HG02610 (cell line): ENCODE measurements around the gene RABGEF1.
"Not testable (repeated sequence)": the region's sequence is repeated elsewhere in the genome, so short reads cannot be mapped to it uniquely, and the experiment has no call there.

Experiments
- ATAC-seq: cut with Tn5 transposase; IDR thresholded peaks from one replicate; pipeline ENCODE4 v1.9.1; 2021; ENCODE audit warnings: mild to moderate bottlenecking, moderate library complexity; ENCODE audit not compliant: unreplicated experiment

Gene RABGEF1

DNA sequence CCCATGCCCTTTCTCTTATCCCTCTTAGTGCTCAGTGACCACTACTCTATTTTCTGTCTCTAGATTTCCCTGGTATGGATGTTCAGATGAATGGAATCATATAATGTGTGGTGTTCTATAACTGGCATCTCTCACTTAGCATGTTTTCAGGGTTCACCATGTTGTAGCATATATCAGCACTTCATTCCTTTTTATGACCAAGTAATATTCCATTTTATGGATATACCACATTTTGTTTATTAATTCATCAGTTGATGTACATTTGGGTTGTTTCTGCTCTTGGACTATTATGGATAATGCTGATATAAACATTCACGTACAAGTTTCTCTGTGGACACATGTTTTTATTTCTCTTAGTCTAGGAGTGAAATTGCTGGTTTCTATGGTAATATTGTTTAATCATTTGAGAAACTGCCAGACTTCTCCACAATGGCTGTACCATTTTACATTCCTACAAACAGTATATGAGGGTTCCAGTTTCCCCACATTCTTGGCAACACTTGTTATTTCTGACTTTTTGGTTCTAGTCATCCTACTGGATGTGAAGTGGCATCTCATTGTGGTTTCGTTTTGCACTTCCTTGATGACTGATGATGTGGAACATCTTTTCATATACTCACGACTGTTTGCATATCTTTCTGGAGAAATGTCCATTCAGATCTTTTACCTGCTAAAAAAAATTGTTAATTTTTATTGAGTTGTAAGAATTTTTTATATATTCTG, 23.3 kb downstream of the RABGEF1 start:
- not testable (repeated sequence) for ATAC-seq

- ATAC-seq, result not testable (repeated sequence)
These were observed 24.4 kb downstream of the RABGEF1 start for GRCh38 chr7:66764905-66765304.

GRCh38 chr7:66765322-66766025, 24.9 kb downstream of the RABGEF1 start:
- not testable (repeated sequence) for ATAC-seq

- no peak for ATAC-seq
These were observed 25.5 kb downstream of the RABGEF1 start for GRCh38 chr7:66766041-66766440.

- not testable (repeated sequence) for ATAC-seq
These were observed 27.0 kb downstream of the RABGEF1 start for GRCh38 chr7:66767486-66767885.

DNA sequence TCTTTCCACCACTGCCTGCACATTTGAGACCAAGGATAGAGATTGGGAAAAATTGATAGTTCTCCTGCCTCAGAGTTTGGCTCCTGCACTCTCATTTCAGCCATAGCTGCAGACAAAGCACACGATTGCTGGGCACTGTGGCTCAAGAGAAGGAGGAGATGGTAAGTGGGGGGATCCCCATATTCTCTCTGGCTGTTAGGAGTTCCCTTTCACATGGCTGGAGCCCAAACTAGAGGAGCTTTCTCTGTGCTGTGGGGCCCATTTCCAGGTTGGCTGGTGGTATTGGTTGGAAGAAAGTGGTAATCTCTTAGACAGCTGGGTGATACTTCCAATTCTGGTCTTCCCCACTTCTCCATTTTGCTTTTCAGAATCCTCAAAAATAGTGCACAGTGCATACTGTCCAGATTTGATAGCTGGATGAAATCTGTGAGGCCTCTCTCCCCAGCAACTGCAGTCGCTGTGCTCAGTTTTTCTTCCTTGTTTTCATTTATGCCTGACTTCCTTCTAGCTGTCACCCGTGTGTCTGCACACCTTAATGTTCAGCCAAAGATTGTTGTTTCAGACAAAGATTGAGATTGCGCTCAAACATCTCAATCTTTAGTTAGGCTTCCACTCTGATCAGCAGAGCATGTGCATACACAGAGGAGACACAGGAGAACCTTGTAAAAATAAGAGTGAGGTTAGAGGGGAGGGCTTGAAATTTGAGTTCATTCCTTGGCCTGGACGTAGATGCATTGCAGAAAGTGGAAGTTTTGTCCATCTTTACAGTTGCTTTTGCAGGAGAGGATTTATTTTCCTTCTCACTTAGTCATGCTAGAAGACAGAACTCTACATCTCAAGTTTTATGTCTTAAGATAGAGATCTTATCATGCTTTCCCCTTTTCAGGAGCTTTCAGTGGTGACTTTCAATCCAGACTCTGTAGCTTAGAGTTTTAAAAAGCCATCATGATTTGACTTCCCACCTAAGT, 28.6 kb downstream of the RABGEF1 start:
- ATAC-seq, result peak; percentile 67

DNA sequence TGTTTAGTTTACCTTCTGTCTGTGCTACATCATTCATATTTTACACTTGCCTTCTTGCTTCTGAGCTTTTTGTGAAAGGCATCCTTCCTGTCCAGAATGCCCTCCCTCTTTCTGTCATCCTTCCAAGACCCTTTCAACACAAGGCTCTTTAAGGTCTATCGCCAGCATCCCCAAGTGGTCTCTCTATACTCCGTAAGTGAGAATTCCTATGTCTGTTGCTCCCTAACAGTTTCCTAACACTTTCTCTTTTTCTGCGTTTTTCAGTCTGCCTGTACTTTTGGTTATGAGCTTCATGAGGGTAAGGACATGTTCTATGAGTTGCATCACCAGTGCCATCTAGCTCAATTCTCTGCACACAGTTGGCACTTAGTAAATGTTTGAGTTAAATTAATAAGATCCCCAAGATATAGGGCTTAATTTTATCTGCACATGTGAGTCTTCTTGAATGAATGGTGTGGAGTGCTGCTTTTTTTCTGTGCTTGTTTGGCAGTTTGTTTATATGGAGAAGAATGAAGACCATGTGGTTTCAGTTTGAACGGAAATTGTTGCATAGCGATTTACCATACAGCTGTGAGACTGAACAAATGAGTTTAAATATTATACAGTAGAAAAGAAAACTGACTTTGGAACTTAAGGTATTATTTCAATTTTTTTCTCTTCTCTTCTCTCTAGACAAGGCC, 29.4 kb downstream of the RABGEF1 start:
- no peak for ATAC-seq

DNA sequence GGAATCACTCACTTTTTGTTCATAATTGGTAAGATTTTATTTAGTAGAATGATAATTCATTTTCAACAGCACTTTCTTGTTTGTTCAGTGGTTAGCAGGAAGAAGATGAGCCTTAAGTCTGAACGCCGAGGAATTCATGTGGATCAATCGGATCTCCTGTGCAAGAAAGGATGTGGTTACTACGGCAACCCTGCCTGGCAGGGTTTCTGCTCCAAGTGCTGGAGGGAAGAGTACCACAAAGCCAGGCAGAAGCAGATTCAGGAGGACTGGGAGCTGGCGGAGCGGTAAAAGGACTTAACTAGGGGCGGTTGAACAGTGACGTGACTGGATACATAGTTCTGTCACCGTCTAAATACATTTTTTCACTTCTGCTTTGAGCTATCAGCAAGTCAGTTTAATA, 31.3 kb downstream of the RABGEF1 start:
- no peak for ATAC-seq

- not testable (repeated sequence) for ATAC-seq
These were observed 33.2 kb downstream of the RABGEF1 start for GRCh38 chr7:66773744-66774143.

- not testable (repeated sequence) for ATAC-seq
These were observed 35.9 kb downstream of the RABGEF1 start for GRCh38 chr7:66776383-66776782.

DNA sequence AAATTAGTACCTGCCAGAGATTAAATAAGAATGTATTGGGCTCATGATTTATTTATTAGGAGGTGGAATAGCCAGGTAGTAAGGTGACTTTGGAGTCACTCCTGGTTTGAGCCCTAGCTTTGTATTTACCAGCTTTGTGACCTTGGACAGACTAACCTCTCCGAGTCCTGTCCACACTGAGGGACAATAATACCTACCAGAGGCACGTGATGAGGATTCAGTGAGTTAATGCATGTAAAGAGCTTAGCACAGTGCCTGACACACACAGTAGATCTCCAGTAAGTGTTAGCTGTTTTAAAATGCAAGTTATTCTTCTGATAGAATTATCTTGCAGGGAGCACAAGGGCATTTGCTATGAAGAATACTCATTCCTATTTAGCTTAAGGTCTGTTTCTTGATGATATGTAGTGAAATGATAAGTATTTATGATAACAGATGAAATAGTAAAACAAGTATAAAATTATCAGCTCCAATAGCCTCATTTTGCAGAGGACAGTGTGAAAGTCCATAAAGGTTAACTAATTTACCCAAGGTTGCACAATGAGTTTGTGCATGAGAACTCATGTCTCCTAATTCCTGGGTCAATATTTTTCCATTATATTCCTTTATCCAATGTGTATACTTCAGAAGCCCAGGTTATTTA, 36.4 kb downstream of the RABGEF1 start:
- ATAC-seq, result no peak

DNA sequence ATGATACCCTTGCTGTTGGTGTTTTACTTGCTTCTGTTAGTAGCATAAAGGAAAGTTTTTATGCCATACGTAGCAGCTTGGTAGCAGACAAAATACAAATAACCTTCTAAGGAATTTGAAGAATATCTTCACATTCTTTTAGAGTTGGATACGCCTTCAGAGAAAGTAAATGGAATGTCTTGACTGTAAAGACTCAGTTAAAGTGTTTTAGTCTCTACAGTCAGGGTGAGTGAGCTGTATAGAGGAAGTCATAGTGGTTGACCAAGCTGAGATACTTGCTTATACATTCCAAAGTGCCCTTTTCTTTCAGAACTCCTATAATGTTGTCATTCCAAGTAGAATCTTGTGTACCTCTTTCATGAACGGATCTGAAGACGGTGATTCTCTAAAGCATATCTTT, 37.7 kb downstream of the RABGEF1 start:
- ATAC-seq, result no peak

DNA sequence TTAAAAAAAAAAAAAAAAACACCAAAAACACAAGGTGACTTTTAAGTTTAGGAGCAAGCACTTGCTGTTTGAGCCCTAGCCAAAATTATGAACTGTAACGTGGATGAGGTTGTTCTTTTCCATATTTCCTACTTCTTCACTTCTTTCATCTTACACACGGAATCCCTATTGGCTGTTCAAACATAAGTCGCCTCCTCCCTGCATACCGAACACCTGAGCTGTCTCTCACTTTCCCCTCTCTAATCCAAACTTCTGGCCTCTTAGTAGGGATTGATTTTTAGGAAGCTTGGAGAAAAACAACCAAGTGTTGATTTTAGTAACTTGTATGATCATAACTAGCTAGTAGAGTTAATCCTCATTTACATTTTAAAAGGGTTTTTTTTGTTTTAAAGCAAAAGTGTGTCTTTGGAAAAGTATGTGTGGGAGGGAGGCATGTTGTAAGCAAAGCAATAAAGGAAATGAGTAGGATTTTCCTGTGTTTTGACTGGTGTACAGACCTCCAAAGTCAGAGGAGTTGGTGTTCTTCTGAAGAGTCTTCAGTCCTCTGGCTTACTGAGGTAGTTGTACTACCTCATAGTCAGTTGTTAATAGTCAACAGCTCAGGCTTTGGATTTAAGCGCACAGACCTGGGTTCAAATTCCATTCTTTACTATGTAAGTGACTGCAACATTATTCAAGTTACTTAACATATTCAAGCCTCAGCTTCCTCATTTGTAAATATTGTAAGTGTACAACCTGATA, 39.3 kb downstream of the RABGEF1 start:
- no peak for ATAC-seq

DNA sequence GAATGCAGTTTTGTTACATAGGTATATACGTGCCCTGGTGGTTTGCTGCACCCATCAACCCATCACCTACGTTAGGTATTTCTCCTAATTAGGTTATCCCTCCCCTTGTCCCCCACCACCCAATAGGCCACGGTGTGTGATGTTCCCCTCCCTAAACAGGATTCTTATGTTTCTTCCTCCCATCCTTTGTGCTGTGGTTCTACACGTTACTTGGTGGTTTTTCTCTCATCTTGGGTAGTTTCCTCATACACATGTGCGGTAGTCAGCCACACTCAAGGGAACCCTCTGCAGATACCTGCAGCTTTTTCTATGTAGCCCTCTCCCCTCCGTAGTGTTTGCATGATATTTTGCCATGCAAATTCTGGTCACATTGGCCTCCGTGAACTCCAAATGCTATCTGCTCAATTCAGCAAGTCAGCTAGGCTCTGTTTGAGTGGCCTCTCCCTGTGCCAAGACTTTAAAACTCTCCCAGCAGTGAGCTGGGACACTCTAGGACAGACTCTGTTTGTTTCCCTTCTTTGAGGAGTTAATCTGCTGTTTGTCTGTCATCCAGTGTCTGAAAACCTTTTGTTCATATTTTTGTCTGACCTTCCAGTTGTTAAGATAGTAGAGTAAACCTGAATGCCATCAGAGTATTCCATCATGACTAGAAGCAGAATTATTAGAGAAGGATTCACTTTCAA, 41.0 kb downstream of the RABGEF1 start:
- no peak for ATAC-seq

DNA sequence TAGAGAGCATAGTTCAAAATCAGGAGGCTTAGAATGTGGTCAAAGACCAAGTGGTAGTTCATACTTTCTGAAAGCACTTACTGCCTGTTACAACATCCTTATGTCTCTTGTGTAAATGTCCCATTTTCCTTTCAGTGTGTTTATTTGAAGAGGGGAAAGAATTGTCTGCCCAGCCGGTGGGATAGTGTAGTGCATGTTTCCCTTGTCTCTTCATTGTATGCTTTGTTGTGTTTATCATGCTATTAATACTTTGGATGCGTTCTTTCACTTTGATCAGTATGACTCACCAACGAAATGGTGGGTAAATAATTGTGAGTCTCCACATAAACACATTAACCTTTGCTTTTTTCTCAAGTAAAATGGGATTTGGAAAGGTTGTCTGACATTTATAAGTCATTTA, 42.3 kb downstream of the RABGEF1 start:
- ATAC-seq, result not testable (repeated sequence)

DNA sequence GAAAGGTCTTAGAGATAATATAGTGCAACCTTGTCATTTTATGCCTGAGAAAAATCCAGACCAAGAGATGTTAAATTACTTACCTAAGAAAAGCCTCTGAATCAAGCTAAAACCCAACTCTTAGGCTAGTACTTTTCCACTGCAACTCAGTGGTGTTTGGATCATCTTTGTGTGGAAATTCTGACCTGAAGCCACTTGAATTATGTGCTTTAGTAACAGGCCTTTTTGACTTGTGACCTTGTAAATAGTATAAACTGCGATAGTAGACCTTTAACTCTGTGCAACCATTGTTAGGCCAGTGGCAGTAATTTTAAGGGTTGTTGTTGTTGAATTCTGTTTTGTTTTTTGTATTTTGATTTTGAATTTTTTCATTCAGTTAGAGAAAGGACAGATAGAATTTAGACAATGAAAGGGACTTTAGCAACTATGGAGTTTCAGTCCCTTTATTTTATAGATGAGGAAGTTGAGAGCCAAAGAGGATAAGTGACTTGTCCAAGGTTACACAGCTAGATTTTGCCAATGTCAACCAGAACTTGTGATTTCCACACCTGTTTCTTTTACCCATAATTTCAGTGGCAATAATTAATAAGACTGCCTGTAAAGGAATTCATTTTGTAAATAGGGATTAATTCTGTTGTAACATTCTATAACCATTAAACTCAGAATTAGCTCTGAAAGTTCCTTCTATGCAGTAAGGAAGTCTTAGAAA, 43.5 kb downstream of the RABGEF1 start:
- not testable (repeated sequence) for ATAC-seq

- ATAC-seq, result no peak
These were observed 49.7 kb downstream of the RABGEF1 start for GRCh38 chr7:66790196-66790595.

GRCh38 chr7:66790725-66791124, 50.2 kb downstream of the RABGEF1 start:
- ATAC-seq, result no peak
